GM18909 (cell line): ENCODE results near the gene POLD2.

Source experiments
- ATAC-seq: cut with Tn5 transposase; IDR thresholded peaks from one replicate; pipeline ENCODE4 v1.9.1; 2021; ENCODE audit warnings: mild to moderate bottlenecking; ENCODE audit not compliant: unreplicated experiment, poor library complexity

The POLD2 gene

DNA sequence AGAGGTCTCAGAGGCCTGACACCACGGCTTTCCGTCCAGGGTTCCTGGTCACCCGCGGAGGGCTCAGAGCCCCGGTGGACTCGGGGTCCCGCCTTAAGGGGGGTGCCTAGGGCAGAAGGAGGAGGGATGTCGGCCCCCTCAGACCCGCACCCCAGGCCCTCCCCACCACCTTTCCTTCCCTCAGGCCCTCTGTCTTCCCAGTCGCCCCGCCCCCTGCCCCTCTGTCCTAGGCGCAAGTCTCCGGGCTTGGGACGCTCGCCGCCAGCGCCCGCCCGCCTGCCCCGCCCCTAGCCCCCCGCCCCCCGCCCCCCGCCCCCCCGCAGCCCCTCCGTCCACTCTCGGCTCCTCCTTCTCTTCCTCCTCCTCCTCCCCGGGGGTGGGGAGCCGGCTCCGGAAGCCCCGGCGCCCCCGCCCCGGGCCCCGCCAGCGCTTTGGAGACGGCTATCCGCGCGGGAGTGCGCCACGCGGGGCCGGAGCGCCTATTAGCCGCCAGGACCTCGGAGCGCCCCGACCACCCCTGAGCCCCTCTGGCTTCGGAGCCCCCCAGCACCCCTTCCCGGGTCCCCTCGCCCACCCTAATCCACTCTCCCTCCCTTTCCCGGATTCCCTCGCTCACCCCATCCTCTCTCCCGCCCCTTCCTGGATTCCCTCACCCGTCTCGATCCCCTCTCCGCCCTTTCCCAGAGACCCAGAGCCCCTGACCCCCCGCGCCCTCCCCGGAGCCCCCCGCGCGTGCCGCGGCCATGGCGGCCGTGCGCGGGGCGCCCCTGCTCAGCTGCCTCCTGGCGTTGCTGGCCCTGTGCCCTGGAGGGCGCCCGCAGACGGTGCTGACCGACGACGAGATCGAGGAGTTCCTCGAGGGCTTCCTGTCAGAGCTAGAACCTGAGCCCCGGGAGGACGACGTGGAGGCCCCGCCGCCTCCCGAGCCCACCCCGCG is 19.2 kb downstream of the POLD2 start, which contains the start of gene AEBP1:
Gene AEBP1 (plus strand): TSS at position 423 of the 937 bp plus-strand sequence. CDS start 321 bp downstream, at position 744.
- ATAC-seq = no peak

- no peak for ATAC-seq
Observed at GRCh38 chr7:44103566-44103922, 19.8 kb downstream of the POLD2 start.

DNA sequence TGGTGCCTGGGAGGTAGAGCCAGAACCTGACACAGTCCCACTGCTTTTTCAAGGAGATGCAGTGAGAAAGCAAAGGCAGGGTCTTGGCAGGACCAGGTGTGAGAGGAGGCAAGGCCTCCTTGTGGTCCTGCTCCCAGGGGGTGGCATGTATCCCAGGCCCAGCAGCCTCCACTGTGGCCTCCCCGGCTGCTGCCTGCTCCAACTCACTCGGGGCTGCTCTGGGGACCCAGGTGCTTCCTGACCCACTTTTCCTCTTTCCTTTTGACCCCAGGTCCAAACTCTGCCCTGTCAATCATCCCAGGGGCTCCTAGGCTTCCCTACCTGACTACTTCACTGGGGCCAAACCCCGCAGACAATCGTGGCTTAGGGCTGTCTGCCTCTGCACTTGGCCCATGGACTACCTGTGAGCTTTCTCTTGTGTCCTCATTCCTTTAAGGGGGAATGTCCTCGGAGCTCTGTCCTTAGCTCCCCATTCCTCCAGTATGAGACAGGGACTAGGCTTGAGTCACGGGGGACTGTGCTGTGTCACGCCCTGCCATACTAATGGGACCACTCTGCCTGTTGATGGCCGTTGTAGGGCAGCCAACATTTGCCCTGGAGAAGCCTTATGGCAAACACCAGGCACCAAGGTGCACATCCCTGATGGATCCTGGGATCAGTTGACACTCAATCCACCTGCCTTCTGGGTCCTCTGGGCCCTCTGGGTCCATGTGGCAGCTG is 20.3 kb downstream of the POLD2 start:
- ATAC-seq = no peak

GRCh38 chr7:44101966-44102845 is 21.1 kb downstream of the POLD2 start:
- no peak for ATAC-seq

- no peak for ATAC-seq
Observed at GRCh38 chr7:44101303-44101965, 21.9 kb downstream of the POLD2 start.

DNA sequence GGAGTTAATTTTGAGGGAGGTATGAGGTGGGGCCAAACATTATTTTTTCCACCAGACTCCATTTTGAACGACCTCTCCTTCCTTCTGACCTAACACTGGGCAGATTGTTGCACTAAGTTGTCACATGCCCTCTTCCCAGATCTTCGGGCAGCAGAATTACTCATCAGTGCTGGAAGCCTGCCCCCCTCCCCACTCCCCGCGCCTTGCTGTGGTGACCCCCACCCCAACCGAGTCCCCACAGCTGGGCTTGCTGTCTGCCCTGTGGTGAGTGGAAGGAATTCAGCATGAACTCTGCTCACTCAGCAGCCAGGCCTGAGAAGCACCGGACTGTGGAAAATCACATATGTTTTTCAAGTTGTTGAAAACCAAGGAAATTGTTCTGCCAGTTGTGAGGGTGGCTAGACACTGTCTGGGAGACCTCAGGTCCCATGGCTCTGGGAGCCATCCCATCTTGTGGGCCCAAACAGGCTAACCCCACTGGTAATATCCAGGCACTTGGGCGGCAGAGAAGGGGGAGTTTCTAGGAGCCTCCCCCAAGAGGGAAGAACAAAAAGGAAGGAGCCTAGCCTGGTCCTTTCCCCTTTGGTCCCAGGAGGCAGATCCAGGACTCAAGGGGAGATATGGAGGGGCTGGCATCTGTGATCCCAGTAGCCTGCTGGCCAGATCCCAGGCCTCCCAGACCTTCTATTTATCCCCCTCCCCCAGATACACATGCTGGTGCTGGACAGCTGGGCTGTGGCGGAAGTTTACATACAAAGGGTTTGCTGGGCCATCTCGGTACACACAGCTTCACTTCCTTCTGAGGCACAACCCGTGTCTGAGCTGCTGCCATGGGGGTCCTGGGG is 22.7 kb downstream of the POLD2 start:
- no peak for ATAC-seq

DNA sequence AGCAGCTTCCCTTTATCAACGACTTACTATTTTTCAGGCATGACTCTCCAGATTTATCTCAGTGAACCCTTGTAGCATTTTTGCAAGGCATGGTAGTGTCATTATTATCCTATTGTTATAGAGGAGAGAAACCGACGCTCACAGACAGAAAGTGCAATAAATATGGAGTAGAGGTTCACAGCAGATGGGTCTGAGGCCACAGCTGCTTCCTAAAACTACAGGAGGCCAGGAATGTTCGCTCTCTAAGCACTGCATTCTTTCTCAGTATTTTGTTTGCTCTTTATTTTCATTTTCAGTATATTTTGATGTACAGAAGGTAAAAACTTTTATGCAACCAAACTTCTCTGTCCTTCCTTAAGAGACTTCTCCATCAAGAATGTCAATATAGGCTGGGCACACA is 23.7 kb downstream of the POLD2 start:
- no peak for ATAC-seq

GRCh38 chr7:44098092-44099068 is 25.0 kb downstream of the POLD2 start:
- ATAC-seq = no peak

DNA sequence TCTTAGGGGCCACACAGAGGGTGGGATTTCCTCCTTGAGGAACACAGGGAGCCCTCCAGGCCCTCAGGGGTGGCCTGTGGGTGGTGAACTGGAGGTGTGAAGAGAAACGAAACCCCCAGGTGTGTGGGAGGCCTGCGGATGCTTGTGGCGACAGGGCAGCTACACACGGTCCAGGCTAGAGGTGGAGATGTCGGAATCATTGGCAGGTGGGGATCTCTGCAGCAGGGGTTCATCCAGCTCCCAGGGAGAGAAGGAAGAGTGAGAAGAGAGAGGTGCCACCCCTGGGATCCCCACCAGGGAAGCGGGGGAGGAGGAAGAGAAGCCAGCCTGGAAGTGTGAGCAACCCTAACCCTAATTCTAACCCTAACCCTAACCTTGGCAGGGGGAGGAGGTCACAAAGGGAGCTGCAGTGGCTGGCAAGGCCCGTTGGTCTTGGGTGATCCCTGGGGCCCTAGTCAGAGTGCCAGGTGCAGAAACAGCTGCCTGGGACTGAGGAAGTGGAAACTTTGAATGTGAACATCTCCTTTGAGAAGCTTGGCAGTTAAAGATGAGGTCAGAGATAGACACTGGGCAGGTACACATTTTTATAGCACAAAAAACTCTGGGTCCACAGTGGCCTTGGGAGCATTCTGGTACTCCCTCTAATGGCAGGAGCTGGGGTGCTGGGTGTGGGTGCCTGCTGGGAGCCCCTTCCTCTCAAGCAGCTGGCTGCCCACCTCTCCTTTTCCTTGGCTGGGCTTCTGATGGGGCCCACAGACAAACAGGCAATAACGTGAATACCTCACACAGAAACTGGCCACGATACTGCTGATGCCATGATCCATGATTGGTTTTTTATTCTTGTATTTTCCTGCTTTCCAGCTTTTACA is 26.1 kb downstream of the POLD2 start:
- ATAC-seq = peak; percentile 78

- ATAC-seq = no peak
Observed at GRCh38 chr7:44096326-44096881, 26.9 kb downstream of the POLD2 start.

DNA sequence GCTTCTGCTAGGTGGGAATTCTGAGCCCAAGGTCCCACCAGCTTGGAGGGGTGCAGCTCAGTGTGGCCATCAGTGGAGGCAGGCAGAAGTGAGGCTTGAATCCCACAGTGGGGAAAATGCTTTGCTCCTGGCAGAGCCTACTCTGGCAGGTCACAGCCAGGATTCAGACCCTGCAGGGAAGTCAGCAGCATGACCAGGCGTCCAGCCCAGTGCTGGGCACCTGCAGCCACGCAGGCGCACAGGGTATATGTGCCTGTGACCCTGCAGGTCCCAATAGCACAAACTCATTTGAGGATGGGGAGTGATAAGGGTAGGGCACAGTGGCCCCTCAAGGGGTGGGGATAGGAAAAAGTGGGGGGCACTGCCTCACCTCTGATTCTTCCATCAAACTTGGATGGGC is 27.6 kb downstream of the POLD2 start:
- ATAC-seq = no peak

DNA sequence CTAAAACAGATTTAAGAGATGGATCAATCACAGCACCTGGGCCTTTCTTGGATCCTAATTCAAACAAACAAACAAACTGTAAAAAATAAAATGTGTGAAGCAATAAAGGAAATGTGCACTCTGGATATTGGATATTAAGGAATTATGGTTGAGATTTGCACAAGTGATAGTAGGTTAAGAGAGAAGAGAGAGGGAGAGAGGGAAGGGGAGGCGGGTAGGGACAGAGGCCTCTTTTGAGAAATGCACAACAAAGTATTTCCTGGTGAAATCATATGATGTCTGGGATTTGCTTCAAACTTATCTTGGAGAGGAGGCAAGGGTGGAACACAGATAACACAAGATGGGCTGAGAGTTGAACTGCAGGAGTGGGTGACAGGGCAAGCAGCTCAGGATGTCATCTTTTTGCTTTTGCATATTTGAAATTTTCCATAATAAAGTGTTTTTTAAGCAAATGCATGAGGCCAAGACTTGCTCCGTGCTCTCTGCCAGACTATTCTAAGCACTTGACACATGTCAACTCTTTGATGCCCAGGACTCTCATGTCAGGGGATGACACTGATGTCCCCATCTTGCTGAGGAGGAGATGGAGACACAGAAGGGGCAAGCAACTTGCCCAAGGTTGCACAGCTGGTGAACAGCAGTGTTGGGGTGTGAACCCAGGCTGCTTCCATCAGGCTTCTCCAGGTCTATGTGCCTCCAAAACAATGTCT is 28.3 kb downstream of the POLD2 start:
- ATAC-seq = no peak

DNA sequence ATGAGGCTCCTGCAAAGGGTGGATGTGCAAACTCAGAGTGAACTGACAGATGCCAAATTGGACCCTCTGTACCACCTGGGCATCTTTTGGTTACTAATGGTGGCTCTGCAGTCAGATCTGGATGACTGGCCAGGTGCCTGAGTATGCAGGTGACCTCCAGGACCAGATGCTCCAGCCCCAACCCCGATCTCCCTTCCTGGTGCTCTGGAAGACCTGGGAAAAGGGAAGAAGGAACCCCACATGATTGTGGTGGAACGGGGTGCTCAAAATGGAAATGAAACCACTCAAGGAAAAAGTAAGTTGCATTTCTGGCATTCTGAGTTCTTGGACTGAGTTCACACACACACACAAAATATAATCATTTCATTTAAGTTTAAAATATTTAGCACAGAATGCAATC is 29.0 kb downstream of the POLD2 start:
- ATAC-seq = no peak

GRCh38 chr7:44093102-44093641 is 30.2 kb downstream of the POLD2 start:
- no peak for ATAC-seq

- ATAC-seq = no peak
Observed at GRCh38 chr7:44087911-44088838, 35.2 kb downstream of the POLD2 start.
